GM12878 (cell line): ENCODE results near the gene ZIC2. TPM values are rescaled to one million over a fixed set of nuclear protein-coding genes. Genes with fewer than 3 reads are reported as not detected.

Source experiments
- ATAC-seq: fragments of 200-7000 bp; cut with Tn5 transposase; 3 replicates; pipeline ENCODE4 v1.9.1; 2020; ENCODE audit warnings: mild to moderate bottlenecking, moderate library complexity
- BruUV-seq: library from RNA; stranded (reverse); fragments of 400-500 nt; replicated peaks from 2 replicates; lab custom pipeline; 2021; lab: Mats Ljungman, UMichigan
- CTCF ChIA-PET: fragments of 300-600 bp; sonication (Branson Sonifier 250); formaldehyde crosslinking; extraction: SDS; loops from one replicate; lab custom pipeline; 2021; ENCODE audit warnings: inconsistent platforms; lab: Yijun Ruan, JAX
- POLR2A ChIA-PET: fragments of 350-600 bp; formaldehyde crosslinking; extraction: SDS; loops from one replicate; lab custom pipeline; 2021; ENCODE audit warnings: inconsistent platforms; lab: Charles Lee
- RAD21 ChIA-PET: fragments of 300-600 bp; sonication (Branson Sonifier 250); formaldehyde crosslinking; loops from one replicate; lab custom pipeline; 2023; ENCODE audit warnings: antibody characterized with exemption; ENCODE audit not compliant: unreplicated experiment; lab: Charles Lee
- SMC1A ChIA-PET: fragments of 300-600 bp; sonication (Branson Sonifier 250); formaldehyde crosslinking; loops from one replicate; lab custom pipeline; 2023; ENCODE audit not compliant: unreplicated experiment, uncharacterized antibody; lab: Charles Lee
- DNase-seq: peaks from one replicate; pipeline ENCODE4 v3.0.0-alpha.2; 2011; ENCODE audit warnings: low read depth, low spot score
- FAIRE-seq: peaks from 3 replicates; lab custom pipeline; 2011; peaks lifted over from hg19 to GRCh38; lab: Jason Lieb, UNC
- H2AFZ ChIP-seq: 2 replicates; pipeline ENCODE4 v1.6.0; 2011; ENCODE audit warnings: low read depth, low read length, control low read depth; ENCODE audit not compliant: control insufficient read depth
- H3K27ac ChIP-seq: 2 replicates; pipeline ENCODE4 v1.5.1; 2011; ENCODE audit warnings: control low read depth; ENCODE audit not compliant: control insufficient read depth, insufficient read depth
- H3K27me3 ChIP-seq, 2 experiments: replicated peaks in 1 of 2; 2 replicates each; pipeline versions ENCODE4 v1.6.0 to v1.6.1; 2011; ENCODE audit warnings: low read length in 1 of 2; ENCODE audit not compliant: control insufficient read depth in 2 of 2, insufficient read depth in 2 of 2
- H3K36me3 ChIP-seq, 2 experiments: 2 replicates each; pipeline ENCODE4 v1.5.1; 2011; ENCODE audit warnings: low read length in 1 of 2; ENCODE audit not compliant: control insufficient read depth in 2 of 2, insufficient read depth in 2 of 2
- H3K4me1 ChIP-seq: 2 replicates; pipeline ENCODE4 v1.6.1; 2011; ENCODE audit warnings: mild to moderate bottlenecking, low read length, moderate library complexity, mixed read lengths; ENCODE audit not compliant: control insufficient read depth, insufficient read depth
- H3K4me2 ChIP-seq: 2 replicates; pipeline ENCODE4 v1.6.0; 2011; ENCODE audit warnings: control low read depth; ENCODE audit not compliant: control insufficient read depth, insufficient read depth
- H3K4me3 ChIP-seq: fragments of 200-600 bp; sonication (generic); 2 replicates; pipeline ENCODE4 v1.5.1; 2016
- H3K79me2 ChIP-seq: 2 replicates; pipeline ENCODE4 v1.6.0; 2011; ENCODE audit warnings: low read length; ENCODE audit not compliant: control insufficient read depth, insufficient read depth
- H3K9ac ChIP-seq: 2 replicates; pipeline ENCODE4 v1.8.0; 2011; ENCODE audit warnings: low read length, control low read depth, mixed read lengths; ENCODE audit not compliant: control insufficient read depth, insufficient read depth
- H3K9me3 ChIP-seq: replicated peaks from 3 replicates; pipeline ENCODE4 v1.5.1; 2011; ENCODE audit warnings: mild to moderate bottlenecking, low read length; ENCODE audit not compliant: control insufficient read depth, insufficient read depth
- H4K20me1 ChIP-seq: 2 replicates; pipeline ENCODE4 v1.6.0; 2011; ENCODE audit not compliant: control insufficient read depth, insufficient read depth
- BHLHE40 ChIP-seq, 2 experiments: fragments of 450-650 bp in 1 of 2; IDR thresholded peaks; 2 replicates each; pipeline ENCODE4 v1.6.1; 2011 to 2017; ENCODE audit warnings: low read depth in 2 of 2, borderline replicate concordance in 1 of 2, improper control_type of control experiment in 1 of 2, low read length in 1 of 2, mild to moderate bottlenecking in 1 of 2
- CBFB ChIP-seq: IDR thresholded peaks from 2 replicates; pipeline ENCODE4 v1.6.1; 2016; ENCODE audit warnings: antibody characterized with exemption, low read depth
- CUX1 ChIP-seq: IDR thresholded peaks from 2 replicates; pipeline ENCODE4 v1.6.1; 2012; ENCODE audit warnings: improper control_type of control experiment, low read depth, low read length; ENCODE audit not compliant: insufficient replicate concordance
- EGR1 ChIP-seq, 2 experiments: IDR thresholded peaks; 1 replicate in 1 of 2; 2 replicates in 1 of 2; pipeline ENCODE4 v1.6.1; 2011 to 2012; ENCODE audit warnings: low read depth in 2 of 2, low read length in 2 of 2, borderline replicate concordance in 1 of 2, mild to moderate bottlenecking in 1 of 2, moderate library complexity in 1 of 2
- EZH2 ChIP-seq: IDR thresholded peaks from 2 replicates; pipeline ENCODE4 v1.6.1; 2012; ENCODE audit warnings: low read depth, mild to moderate bottlenecking, control low read depth, inconsistent platforms, low read length, borderline replicate concordance; ENCODE audit not compliant: control insufficient read depth
- JUND ChIP-seq: IDR thresholded peaks from 2 replicates; pipeline ENCODE4 v1.6.1; 2012; ENCODE audit warnings: low read depth, mild to moderate bottlenecking, low read length, improper control_type of control experiment, moderate library complexity
- NBN ChIP-seq: fragments of 450-650 bp; IDR thresholded peaks from 2 replicates; pipeline ENCODE4 v1.6.1; 2016
- NR2C2 ChIP-seq: IDR thresholded peaks from 2 replicates; pipeline ENCODE4 v1.6.1; 2011; ENCODE audit warnings: borderline replicate concordance, low read depth; ENCODE audit not compliant: control insufficient read depth, insufficient read length
- RAD51 ChIP-seq: fragments of 450-650 bp; IDR thresholded peaks from 2 replicates; pipeline ENCODE4 v1.6.1; 2016; ENCODE audit warnings: moderate library complexity, mild to moderate bottlenecking, inconsistent platforms
- RELA ChIP-seq: fragments of 450-650 bp; IDR thresholded peaks from 2 replicates; pipeline ENCODE4 v1.8.0; 2014; ENCODE audit warnings: borderline replicate concordance; ENCODE audit not compliant: partially characterized antibody
- SMAD1 ChIP-seq: fragments of 450-650 bp; IDR thresholded peaks from 2 replicates; pipeline ENCODE4 v1.6.1; 2018; ENCODE audit warnings: mild to moderate bottlenecking, low read depth; ENCODE audit not compliant: partially characterized antibody
- whole genome bisulfite sequencing: methylation state at CpG from one replicate; pipeline ENCODE4 v1.1.6; 2016; ENCODE audit warnings: low lambda C conversion rate; ENCODE audit not compliant: insufficient replicate concordance, insufficient coverage; ENCODE audit errors: missing lambda C conversion rate; 5-methylcytosine and 5-hydroxymethylcytosine counted together
- in situ Hi-C: fragments of 300-500 bp; cut with MboI; formaldehyde crosslinking; loops from 9 replicates; pipeline ENCODE4 v1.14.3; 2018; ENCODE audit warnings: mixed read lengths
- intact Hi-C: fragments of 100-400 bp; cut with micrococcal nuclease; formaldehyde crosslinking; loops from one replicate; pipeline ENCODE4 v1.14.2; 2022; ENCODE audit not compliant: unreplicated experiment
- polyA plus RNA-seq, 11 experiments: library from polyadenylated mRNA; depleted of rRNA in 4 of 11; unstranded in 6 of 11; stranded (reverse) in 5 of 11; fragments of >200 nt; fragmentation: Nextera tagmentation in 4 of 11; fragmentation: Illumina TruSeq in 1 of 11; extraction: Ambion mirVana in 4 of 11; extraction: Trizol in 1 of 11; gene quantifications; 1 replicate in 1 of 11; 2 replicates in 10 of 11; pipeline versions ENCODE4 v1.2.1 to v1.2.3, GENCODE V29; 2011 to 2016; ENCODE audit warnings: inconsistent platforms in 2 of 11, missing spikeins in 2 of 11, low read depth in 1 of 11
- total RNA-seq, 4 experiments: library from RNA; depleted of rRNA in 3 of 4; stranded (reverse); fragments of >200 nt in 3 of 4; fragmentation: Illumina TruSeq in 1 of 4; extraction: Trizol in 1 of 4; gene quantifications; 2 replicates each; pipeline versions ENCODE4 v1.2.1 to v1.2.3, GENCODE V29; 2013 to 2021

Gene ZIC2
- total and polyA plus RNA-seq, 10 of the 15 experiments (the other 5 are each of a cell fraction or from before 2014, with no cell fraction given), result 0.05 TPM; not detected in 8

GRCh38 chr13:99974296-99974938, 7.2 kb upstream of the ZIC2 start:
- CTCF ChIA-PET, result interaction anchor here (0.8 to 1.0 kb wide), 2 partner anchors 14 to 22 kb away, joined by 3 to 4 read pairs; no protein-coding TSS in a partner anchor
- FAIRE-seq (no peak), DNase-seq (no peak), ATAC-seq (no peak)
- H3K27ac ChIP-seq, result no peak overlapping the region
- RAD21 ChIA-PET, result no interaction called here
- intact Hi-C loops, result no loop called here
- no peaks in the 10 kb centered on the region for H3K4me1 ChIP-seq
- SMC1A ChIA-PET, result no interaction called here
- no peak for TF ChIP-seq NBN
- no peak for TF ChIP-seq EGR1 (IDR thresholded peaks at IDR 0.05; ENCODE audit: borderline replicate concordance in 1 of 2, low read depth in 2 of 2, low read length in 2 of 2)
- no peak for TF ChIP-seq CBFB
- TF ChIP-seq EZH2, result no peak
- H3K27me3 ChIP-seq, result peaks cover 11 to 27% of the 10 kb centered on the region in 2 experiments
- H3K79me2 ChIP-seq, result no peaks in the 10 kb centered on the region
- H3K9ac ChIP-seq, result no peak overlapping the region
- H3K4me3 ChIP-seq, result no peak overlapping the region
- H4K20me1 ChIP-seq, result no peaks in the 10 kb centered on the region
- no peaks in the 10 kb centered on the region for H3K36me3 ChIP-seq
- WGBS, result 16% methylated on average over 18 of the region's 18 CpGs
- BruUV-seq, result no TSS peak
- in situ Hi-C loops, result no loop called here
- H3K9me3 ChIP-seq, result peaks cover under 1% of the 10 kb centered on the region; the same call in 1 of the 3 replicates
- H2AFZ ChIP-seq, result no peak overlapping the region; the same call in 1 of the 2 replicates
- POLR2A ChIA-PET, result no interaction called here
- H3K4me2 ChIP-seq, result no peak overlapping the region

- POLR2A ChIA-PET, result no interaction called here
- no peak for TF ChIP-seq BHLHE40 (IDR thresholded peaks at IDR 0.05; ENCODE audit: borderline replicate concordance in 1 of 2, low read depth in 2 of 2, low read length in 1 of 2)
- TF ChIP-seq SMAD1, result no peak
- no peak for TF ChIP-seq NR2C2
- no peak for TF ChIP-seq RAD51
- TF ChIP-seq CUX1, result no peak
- no peak for TF ChIP-seq JUND
- TF ChIP-seq RELA, result no peak
Measured at GRCh38 chr13:99974939-99975561, 6.5 kb upstream of the ZIC2 start.

More at GRCh38 chr13:99974939-99975561, 6.5 kb upstream of the ZIC2 start:
- 35% methylated on average over 29 of the region's 34 CpGs for WGBS
- intact Hi-C loops (no loop called here), in situ Hi-C loops (no loop called here)
- H3K27ac ChIP-seq, result no peak overlapping the region
- no peak overlapping the region for H3K4me3 ChIP-seq
- SMC1A ChIA-PET, result no interaction called here
- FAIRE-seq (no peak), ATAC-seq (no peak), DNase-seq (no peak)
- H4K20me1 ChIP-seq, result no peaks in the 10 kb centered on the region
- H3K4me1 ChIP-seq, result no peaks in the 10 kb centered on the region
- peaks cover 13 to 31% of the 10 kb centered on the region in 2 experiments for H3K27me3 ChIP-seq
- no peak overlapping the region; the same call in 1 of the 2 replicates for H2AFZ ChIP-seq
- H3K4me2 ChIP-seq, result no peak overlapping the region
- H3K9ac ChIP-seq, result no peak overlapping the region
- H3K9me3 ChIP-seq, result no peaks in the 10 kb centered on the region; the same call in 2 of the 3 replicates
- H3K36me3 ChIP-seq, result no peaks in the 10 kb centered on the region
- no TSS peak for BruUV-seq
- CTCF ChIA-PET, result no interaction called here
- no peaks in the 10 kb centered on the region for H3K79me2 ChIP-seq
- RAD21 ChIA-PET, result no interaction called here
